ENCODE data around the gene B4GALNT4.
"Not testable (repeated sequence)": the region's sequence is repeated elsewhere in the genome, so short reads cannot be mapped to it uniquely, and the experiment has no call there.

The B4GALNT4 gene

GRCh38 chr11:369336-370018 is at the start of gene B4GALNT4:
TSS of gene B4GALNT4 (plus strand) at chr11:369499. CDS start at chr11:369804, 305 bp downstream.
- DNase-seq: no peak

GRCh38 chr11:319888-320273 is 49.4 kb upstream of the B4GALNT4 start:
- not testable (repeated sequence) for DNase-seq

GRCh38 chr11:324156-324555 is 45.1 kb upstream of the B4GALNT4 start:
- DNase-seq: no peak

- not testable (repeated sequence) for DNase-seq
Observed at GRCh38 chr11:324593-325517, 44.4 kb upstream of the B4GALNT4 start.

- no peak for DNase-seq
Observed at GRCh38 chr11:325796-326591, 43.3 kb upstream of the B4GALNT4 start.

GRCh38 chr11:326592-326841 is 42.8 kb upstream of the B4GALNT4 start:
- no peak for DNase-seq

GRCh38 chr11:326842-327580 is 42.3 kb upstream of the B4GALNT4 start:
- no peak for DNase-seq

- no peak for DNase-seq
Observed at GRCh38 chr11:327581-327923, 41.7 kb upstream of the B4GALNT4 start.

- DNase-seq: no peak
Observed at GRCh38 chr11:328012-328411, 41.3 kb upstream of the B4GALNT4 start.

GRCh38 chr11:328516-329100 is 40.7 kb upstream of the B4GALNT4 start:
- DNase-seq: not testable (repeated sequence)

- no peak for DNase-seq
Observed at GRCh38 chr11:329886-330253, 39.4 kb upstream of the B4GALNT4 start.

GRCh38 chr11:330307-330693 is 39.0 kb upstream of the B4GALNT4 start:
- DNase-seq: no peak

- DNase-seq: no peak
Observed at GRCh38 chr11:330694-331357, 38.5 kb upstream of the B4GALNT4 start.

- no peak for DNase-seq
Observed at GRCh38 chr11:331358-332060, 37.8 kb upstream of the B4GALNT4 start.

GRCh38 chr11:332651-333480 is 36.4 kb upstream of the B4GALNT4 start:
- no peak for DNase-seq

- DNase-seq: not testable (repeated sequence)
Observed at GRCh38 chr11:333616-334263, 35.6 kb upstream of the B4GALNT4 start.

- peak; percentile 28 for DNase-seq
Observed at GRCh38 chr11:334264-334994, 34.9 kb upstream of the B4GALNT4 start.

- DNase-seq: no peak
Observed at GRCh38 chr11:335779-336658, 33.3 kb upstream of the B4GALNT4 start.
